HEK293 (cell line): ENCODE results near the gene CCSER2.

Experiments
- CTCF ChIA-PET: fragments of 350-600 bp; formaldehyde crosslinking; extraction: SDS; loops from one replicate; lab custom pipeline; 2021; ENCODE audit warnings: antibody characterized with exemption; lab: Yijun Ruan, JAX
- POLR2A ChIA-PET: fragments of 300-600 bp; formaldehyde crosslinking; extraction: SDS; loops from one replicate; lab custom pipeline; 2020; ENCODE audit warnings: antibody characterized with exemption, inconsistent platforms; lab: Yijun Ruan, JAX
- H3K27ac ChIP-seq: fragments of 200-500 bp; sonication (Bioruptor generic); 2 replicates; pipeline ENCODE4 v1.5.1; 2014; ENCODE audit warnings: low read depth, low read length, control low read depth, inconsistent platforms; ENCODE audit errors: extremely low read depth
- H3K36me3 ChIP-seq, 2 experiments: fragments of 200-500 bp in 1 of 2; sonication (Bioruptor generic) in 1 of 2; 1 replicate in 1 of 2; 2 replicates in 1 of 2; pipeline ENCODE4 v1.5.1; 2014 to 2017; ENCODE audit warnings: inconsistent platforms in 2 of 2, low read length in 2 of 2; ENCODE audit not compliant: control insufficient read depth in 2 of 2, insufficient read depth in 1 of 2
- H3K4me1 ChIP-seq: fragments of 200-500 bp; sonication (Bioruptor generic); 2 replicates; pipeline ENCODE4 v1.5.1; 2014; ENCODE audit warnings: mild to moderate bottlenecking, low read length, inconsistent platforms; ENCODE audit not compliant: control insufficient read depth, insufficient read depth
- H3K4me3 ChIP-seq: 2 replicates; pipeline ENCODE4 v1.5.1; 2011; ENCODE audit warnings: low read depth, mild to moderate bottlenecking, control low read depth, low read length, moderate library complexity
- H3K9me3 ChIP-seq: fragments of 200-500 bp; sonication (Bioruptor generic); 2 replicates; pipeline ENCODE4 v1.5.1; 2014; ENCODE audit warnings: low read depth, low read length, inconsistent platforms; ENCODE audit not compliant: control insufficient read depth, insufficient read depth
- GLI2 ChIP-seq: fragments of 450-650 bp; formaldehyde crosslinking; IDR thresholded peaks from 2 replicates; pipeline ENCODE4; 2017; ENCODE audit warnings: missing biosample characterization, missing genetic modification characterization, low read depth, borderline replicate concordance
- GLI4 ChIP-seq: fragments of 450-650 bp; formaldehyde crosslinking; IDR thresholded peaks from 2 replicates; pipeline ENCODE4 v1.5.1; 2016; ENCODE audit warnings: missing biosample characterization, missing genetic modification characterization
- GLIS1 ChIP-seq: fragments of 450-650 bp; formaldehyde crosslinking; IDR thresholded peaks from 2 replicates; pipeline ENCODE4 v1.5.1; 2016; ENCODE audit warnings: missing biosample characterization, missing genetic modification characterization
- KLF7 ChIP-seq: fragments of 450-650 bp; formaldehyde crosslinking; IDR thresholded peaks from 2 replicates; pipeline ENCODE4 v1.5.1; 2016; ENCODE audit warnings: missing biosample characterization, missing genetic modification characterization, borderline replicate concordance
- PRDM4 ChIP-seq: fragments of 450-650 bp; formaldehyde crosslinking; IDR thresholded peaks from 2 replicates; pipeline ENCODE4 v1.5.1; 2017; ENCODE audit warnings: missing biosample characterization, missing genetic modification characterization
- SALL2 ChIP-seq: fragments of 450-650 bp; formaldehyde crosslinking; IDR thresholded peaks from 2 replicates; pipeline ENCODE4 v1.5.0; 2017; ENCODE audit warnings: missing biosample characterization, mild to moderate bottlenecking, missing genetic modification characterization, borderline replicate concordance
- SP7 ChIP-seq: fragments of 450-650 bp; formaldehyde crosslinking; IDR thresholded peaks from 2 replicates; pipeline ENCODE4 v1.5.1; 2016; ENCODE audit warnings: missing biosample characterization, missing genetic modification characterization
- TCF7L2 ChIP-seq: IDR thresholded peaks from 2 replicates; pipeline ENCODE4 v1.6.1; 2011; ENCODE audit warnings: low read depth, mild to moderate bottlenecking, inconsistent platforms, low read length, moderate library complexity, borderline replicate concordance
- ZBTB8A ChIP-seq: fragments of 450-650 bp; formaldehyde crosslinking; IDR thresholded peaks from 2 replicates; pipeline ENCODE4 v1.5.1; 2016; ENCODE audit warnings: missing biosample characterization, missing genetic modification characterization
- ZFP37 ChIP-seq: fragments of 450-650 bp; formaldehyde crosslinking; IDR thresholded peaks from 2 replicates; pipeline ENCODE4 v1.5.1; 2016; ENCODE audit warnings: missing biosample characterization, missing genetic modification characterization
- ZNF114 ChIP-seq: fragments of 450-650 bp; formaldehyde crosslinking; IDR thresholded peaks from 2 replicates; pipeline ENCODE4 v1.5.0; 2017; ENCODE audit warnings: missing biosample characterization, missing genetic modification characterization
- ZNF146 ChIP-seq: fragments of 450-650 bp; formaldehyde crosslinking; IDR thresholded peaks from 2 replicates; pipeline ENCODE4 v1.5.1; 2016; ENCODE audit warnings: missing biosample characterization, missing genetic modification characterization
- ZNF202 ChIP-seq: fragments of 450-650 bp; formaldehyde crosslinking; IDR thresholded peaks from 2 replicates; pipeline ENCODE4 v1.5.1; 2016; ENCODE audit warnings: missing biosample characterization, missing genetic modification characterization, borderline replicate concordance
- ZNF274 ChIP-seq, 2 experiments: fragments of 200-500 bp in 1 of 2; fragments of 450-650 bp in 1 of 2; sonication (Bioruptor generic) in 1 of 2; formaldehyde crosslinking in 1 of 2; IDR thresholded peaks; 2 replicates each; pipeline versions ENCODE4 v1.5.1 to v1.6.1; 2014 to 2016; ENCODE audit warnings: borderline replicate concordance in 1 of 2, inconsistent platforms in 1 of 2, low read length in 1 of 2, missing biosample characterization in 1 of 2, missing genetic modification characterization in 1 of 2
- ZNF280C ChIP-seq: fragments of 450-650 bp; formaldehyde crosslinking; IDR thresholded peaks from 2 replicates; pipeline ENCODE4 v1.5.1; 2016; ENCODE audit warnings: missing biosample characterization, missing genetic modification characterization
- ZNF391 ChIP-seq: fragments of 450-650 bp; formaldehyde crosslinking; IDR thresholded peaks from 2 replicates; pipeline ENCODE4 v1.5.1; 2016; ENCODE audit warnings: low read depth, missing biosample characterization, missing genetic modification characterization, borderline replicate concordance
- ZNF558 ChIP-seq: fragments of 450-650 bp; formaldehyde crosslinking; IDR thresholded peaks from 2 replicates; pipeline ENCODE4 v1.5.1; 2016; ENCODE audit warnings: missing biosample characterization, missing genetic modification characterization
- ZNF621 ChIP-seq: fragments of 450-650 bp; formaldehyde crosslinking; IDR thresholded peaks from 2 replicates; pipeline ENCODE4 v1.5.1; 2017; ENCODE audit warnings: missing biosample characterization, missing genetic modification characterization
- ZNF639 ChIP-seq: fragments of 450-650 bp; formaldehyde crosslinking; IDR thresholded peaks from 2 replicates; pipeline ENCODE4 v1.5.1; 2016; ENCODE audit warnings: missing biosample characterization, missing genetic modification characterization
- ZNF654 ChIP-seq: fragments of 450-650 bp; formaldehyde crosslinking; IDR thresholded peaks from 2 replicates; pipeline ENCODE4 v1.5.1; 2016; ENCODE audit warnings: low read depth, missing biosample characterization, missing genetic modification characterization
- ZNF791 ChIP-seq: fragments of 450-650 bp; formaldehyde crosslinking; IDR thresholded peaks from 2 replicates; pipeline ENCODE4 v1.5.1; 2016; ENCODE audit warnings: missing biosample characterization, missing genetic modification characterization
- TF ChIP-seq, protein P1 (sequence below): sonication (generic); formaldehyde crosslinking; IDR thresholded peaks from 2 replicates; pipeline ENCODE4 v1.8.1; 2022; ENCODE audit warnings: mild to moderate bottlenecking, moderate library complexity, missing genetic modification reagents
- TF ChIP-seq, protein P2 (sequence below): fragments of 450-650 bp; formaldehyde crosslinking; IDR thresholded peaks from 2 replicates; pipeline ENCODE4; 2016; ENCODE audit warnings: missing biosample characterization, missing genetic modification characterization

The CCSER2 gene

DNA sequence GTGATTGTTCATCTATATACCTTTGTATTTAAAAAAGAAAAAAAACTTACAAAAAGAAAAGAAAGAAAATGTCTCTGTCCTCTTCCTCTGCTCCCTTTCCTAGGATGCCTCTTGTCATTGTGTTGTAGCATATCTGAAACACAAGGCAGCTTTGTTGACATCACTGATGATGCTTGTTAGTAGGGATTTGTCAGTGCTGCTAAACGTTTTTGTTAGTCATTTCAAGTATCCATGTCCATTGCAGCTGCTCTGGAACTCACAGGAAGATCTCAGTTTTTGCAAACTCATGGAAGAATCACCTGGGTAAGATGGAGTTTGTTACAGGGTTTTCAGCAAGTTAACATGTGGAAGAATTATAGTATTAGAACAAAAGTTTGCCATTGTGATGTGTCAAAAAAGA, 123.6 kb downstream of the CCSER2 start (continued):
- no peak for TF ChIP-seq ZNF274 (IDR thresholded peaks at IDR 0.05; ENCODE audit: low read length)
- TF ChIP-seq ZNF274 (tag by site-specific recombination; IDR thresholded peaks at IDR 0.05; ENCODE audit: borderline replicate concordance), result no peak
- TF ChIP-seq, protein P1, sequence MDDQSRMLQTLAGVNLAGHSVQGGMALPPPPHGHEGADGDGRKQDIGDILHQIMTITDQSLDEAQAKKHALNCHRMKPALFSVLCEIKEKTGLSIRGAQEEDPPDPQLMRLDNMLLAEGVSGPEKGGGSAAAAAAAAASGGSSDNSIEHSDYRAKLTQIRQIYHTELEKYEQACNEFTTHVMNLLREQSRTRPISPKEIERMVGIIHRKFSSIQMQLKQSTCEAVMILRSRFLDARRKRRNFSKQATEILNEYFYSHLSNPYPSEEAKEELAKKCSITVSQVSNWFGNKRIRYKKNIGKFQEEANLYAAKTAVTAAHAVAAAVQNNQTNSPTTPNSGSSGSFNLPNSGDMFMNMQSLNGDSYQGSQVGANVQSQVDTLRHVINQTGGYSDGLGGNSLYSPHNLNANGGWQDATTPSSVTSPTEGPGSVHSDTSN, result no peak
- TF ChIP-seq PRDM4 (tag by site-specific recombination), result no peak

GRCh38 chr10:84453303-84453702, 124.9 kb downstream of the CCSER2 start:
- ChIA-PET POLR2A (no interaction called here), CTCF (interaction anchor here (0.6 kb wide), 1 partner anchor 188 kb away, joined by 3 read pairs; no protein-coding TSS in a partner anchor)
- no peaks in the 10 kb centered on the region for H3K9me3 ChIP-seq
- no peak overlapping the region for H3K4me3 ChIP-seq
- H3K36me3 ChIP-seq, result peaks cover 0 to 6% of the 10 kb centered on the region in 2 experiments; a peak in 1 of 3 replicates
- no peak overlapping the region for H3K27ac ChIP-seq
- no peaks in the 10 kb centered on the region for H3K4me1 ChIP-seq
- TF ChIP-seq GLI2 (tag by site-specific recombination), result no peak
- TF ChIP-seq SP7 (tag by site-specific recombination), result no peak
- TF ChIP-seq ZNF654 (tag by site-specific recombination), result no peak
- TF ChIP-seq ZFP37, result no peak
- TF ChIP-seq ZNF280C (tag by site-specific recombination), result no peak
- no peak for TF ChIP-seq GLI4 (tag by site-specific recombination)
- TF ChIP-seq ZNF146 (tag by site-specific recombination), result no peak
- no peak for TF ChIP-seq ZNF202 (tag by site-specific recombination)
- TF ChIP-seq TCF7L2, result no peak
- TF ChIP-seq ZNF558 (tag by site-specific recombination), result no peak
- no peak for TF ChIP-seq ZNF391 (tag by site-specific recombination)
- TF ChIP-seq GLIS1 (tag by site-specific recombination), result no peak
- no peak for TF ChIP-seq KLF7
- TF ChIP-seq ZNF114 (tag by site-specific recombination), result no peak
- TF ChIP-seq, all 188 proteins: peak for 0

- Histone ChIP-seq H3K27ac (no peak overlapping the region), H3K4me1 (no peaks in the 10 kb centered on the region), H3K4me3 (no peak overlapping the region), H3K9me3 (no peaks in the 10 kb centered on the region), H3K36me3 (peaks cover 4 to 12% of the 10 kb centered on the region in 2 experiments; a peak in 2 of 3 replicates)
- CTCF ChIA-PET, result interaction anchor here (1.2 kb wide), 1 partner anchor 26 kb away, joined by 5 read pairs; no protein-coding TSS in a partner anchor
- POLR2A ChIA-PET, result no interaction called here
- TF ChIP-seq ZNF791 (tag by site-specific recombination) (no peak), SALL2 (tag by site-specific recombination) (no peak), ZNF639 (no peak), ZBTB8A (tag by site-specific recombination) (no peak), ZNF621 (tag by site-specific recombination) (no peak)
- TF ChIP-seq, protein P2, sequence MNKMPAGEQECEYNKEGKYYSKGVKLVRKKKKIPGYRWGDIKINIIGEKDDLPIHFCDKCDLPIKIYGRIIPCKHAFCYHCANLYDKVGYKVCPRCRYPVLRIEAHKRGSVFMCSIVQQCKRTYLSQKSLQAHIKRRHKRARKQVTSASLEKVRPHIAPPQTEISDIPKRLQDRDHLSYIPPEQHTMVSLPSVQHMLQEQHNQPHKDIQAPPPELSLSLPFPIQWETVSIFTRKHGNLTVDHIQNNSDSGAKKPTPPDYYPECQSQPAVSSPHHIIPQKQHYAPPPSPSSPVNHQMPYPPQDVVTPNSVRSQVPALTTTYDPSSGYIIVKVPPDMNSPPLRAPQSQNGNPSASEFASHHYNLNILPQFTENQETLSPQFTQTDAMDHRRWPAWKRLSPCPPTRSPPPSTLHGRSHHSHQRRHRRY (tag by site-specific recombination), result no peak
Measured at GRCh38 chr10:84456126-84456525, 127.7 kb downstream of the CCSER2 start.
